Measurements from ENCODE around the gene CCNQ.
A peak's percentile ranks its signal among the peaks of the same experiment; 100 is the strongest.

Gene CCNQ

DNA sequence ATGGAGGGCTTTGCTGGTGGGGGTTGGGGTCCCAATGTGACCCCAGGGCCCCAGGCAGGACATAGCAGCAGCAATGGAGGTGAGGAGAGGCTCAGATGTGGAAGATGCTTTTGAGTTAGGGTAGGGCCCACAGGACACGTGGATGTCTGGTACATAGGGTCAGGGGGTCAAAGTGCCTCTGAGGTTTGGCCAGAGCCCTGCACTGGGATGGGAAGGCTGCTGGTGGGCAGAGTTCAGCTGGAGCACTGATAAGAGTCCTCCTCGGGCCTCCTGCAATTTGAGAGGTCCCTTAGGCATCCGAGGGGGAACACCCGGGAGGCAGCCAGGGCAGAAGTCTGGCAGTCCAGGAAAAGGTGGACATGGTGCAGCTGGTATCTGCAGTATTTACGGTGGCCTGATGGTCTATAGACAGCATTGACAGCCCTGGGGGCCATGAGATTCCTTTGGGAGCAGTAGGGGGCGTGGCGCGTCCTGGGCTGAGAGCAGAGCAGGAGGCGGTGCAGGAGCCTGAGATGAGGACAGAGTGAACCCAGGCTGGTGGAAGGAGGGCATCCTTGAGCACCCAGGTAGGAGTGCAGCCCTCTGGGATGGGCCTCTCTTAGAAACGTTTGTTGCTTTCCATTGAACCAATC lies 22.6 kb downstream of the CCNQ start:
- no peak for DNase-seq (ENCODE audit: low spot score)

GRCh38 chrX:153573984-153574383 lies 25.0 kb downstream of the CCNQ start:
- no peak for DNase-seq (ENCODE audit: low spot score)

GRCh38 chrX:153572601-153573000 lies 26.3 kb downstream of the CCNQ start:
- DNase-seq (ENCODE audit: low spot score): no peak

DNA sequence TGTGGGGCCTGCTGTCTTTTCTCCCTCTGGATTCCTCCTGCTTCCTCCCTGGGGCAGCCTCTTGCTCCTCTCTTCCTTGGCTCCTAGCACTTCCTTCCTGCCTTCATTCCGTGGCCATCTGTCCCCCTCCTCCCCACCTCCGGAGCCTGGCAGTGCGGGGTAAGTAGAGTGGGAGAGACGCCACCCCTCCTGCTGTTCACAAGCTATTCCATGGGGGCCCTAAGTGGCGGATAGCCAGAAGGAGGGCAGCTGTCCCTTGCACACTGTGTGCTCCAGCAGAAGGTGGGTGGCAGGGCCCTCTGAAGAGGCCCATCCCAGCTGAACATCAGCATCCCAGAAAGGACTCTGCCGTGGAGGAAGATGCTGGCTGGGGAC lies 27.4 kb downstream of the CCNQ start:
- DNase-seq (ENCODE audit: low spot score): peak; percentile 71

- no peak for DNase-seq (ENCODE audit: low spot score)
Measured at GRCh38 chrX:153569475-153569874, 29.5 kb downstream of the CCNQ start.

DNA sequence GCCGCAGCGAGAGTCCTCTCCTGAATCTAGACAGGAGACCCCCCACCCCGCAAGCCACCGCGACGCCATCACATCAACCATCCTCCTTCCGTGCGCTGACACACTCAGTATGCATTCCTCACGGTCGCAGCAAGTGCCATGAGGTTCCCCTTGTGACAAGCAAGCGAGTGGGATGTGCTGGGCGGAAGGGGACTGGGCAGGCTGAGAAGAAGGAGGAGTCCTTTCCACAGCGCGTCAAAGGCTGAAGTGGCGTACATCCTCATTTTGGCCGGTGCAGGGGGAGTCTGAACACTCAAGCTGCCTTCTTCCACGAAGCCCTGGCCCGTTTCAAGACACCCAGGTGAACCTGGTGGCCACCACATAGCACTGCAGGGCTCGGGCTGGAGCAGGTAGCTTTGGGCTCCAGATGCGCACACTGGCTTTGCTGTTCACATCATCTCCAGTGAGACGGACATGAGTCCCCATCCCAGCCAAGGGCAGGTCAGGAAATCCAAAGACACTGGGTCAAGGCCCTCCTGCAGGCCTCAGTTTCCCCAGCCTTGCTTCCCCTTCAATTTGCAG lies 30.4 kb downstream of the CCNQ start:
- DNase-seq (ENCODE audit: low spot score): no peak

- no peak for DNase-seq (ENCODE audit: low spot score)
Measured at GRCh38 chrX:153565996-153566580, 32.9 kb downstream of the CCNQ start.

DNA sequence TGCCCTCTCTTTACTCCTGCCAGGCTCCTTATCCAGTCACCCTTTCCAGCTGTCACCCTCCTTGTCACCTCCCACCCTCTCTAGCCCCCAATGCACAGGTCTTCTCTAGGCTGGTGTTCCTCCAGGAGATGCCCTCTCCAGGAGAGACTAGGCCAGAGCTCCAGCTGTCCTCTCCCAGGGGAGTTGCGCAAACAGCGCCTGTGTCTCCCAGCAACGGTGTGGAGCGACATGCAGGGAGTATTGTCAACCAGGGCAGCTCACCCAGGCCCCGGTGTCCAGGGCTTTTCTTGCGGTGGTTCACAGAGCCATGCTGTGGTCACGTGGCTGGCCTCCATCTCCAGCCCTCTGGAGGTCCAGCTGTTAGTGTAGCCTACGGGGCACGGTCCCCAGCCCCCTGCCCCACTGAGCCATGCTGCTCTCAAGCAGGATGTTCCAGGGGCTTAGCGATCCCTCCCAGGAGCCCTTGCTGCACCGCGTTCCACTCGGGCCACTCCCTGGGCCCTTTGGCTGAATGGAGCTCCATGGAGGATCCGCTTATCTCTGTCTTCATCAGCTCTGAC lies 34.8 kb downstream of the CCNQ start:
- no peak for DNase-seq (ENCODE audit: low spot score)

DNA sequence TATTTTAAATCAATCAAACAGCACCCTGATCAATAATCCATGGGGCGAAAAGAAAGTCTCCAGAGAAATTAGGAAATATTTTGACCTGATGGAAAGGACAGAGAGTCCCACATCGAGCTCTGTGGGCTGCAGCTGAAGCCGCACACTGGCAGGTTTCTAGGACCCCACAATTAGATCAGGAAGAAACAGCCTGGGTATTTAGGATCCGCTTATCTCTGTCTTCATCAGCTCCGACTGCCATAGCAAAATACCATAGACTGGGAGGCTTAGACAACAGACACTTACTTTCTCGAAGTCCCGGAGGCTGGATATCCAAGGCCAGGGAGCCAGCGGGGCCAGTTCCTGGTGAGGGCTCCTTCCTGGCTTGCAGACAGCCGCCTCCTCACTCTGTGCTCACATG lies 36.4 kb downstream of the CCNQ start:
- DNase-seq (ENCODE audit: low spot score): no peak

DNA sequence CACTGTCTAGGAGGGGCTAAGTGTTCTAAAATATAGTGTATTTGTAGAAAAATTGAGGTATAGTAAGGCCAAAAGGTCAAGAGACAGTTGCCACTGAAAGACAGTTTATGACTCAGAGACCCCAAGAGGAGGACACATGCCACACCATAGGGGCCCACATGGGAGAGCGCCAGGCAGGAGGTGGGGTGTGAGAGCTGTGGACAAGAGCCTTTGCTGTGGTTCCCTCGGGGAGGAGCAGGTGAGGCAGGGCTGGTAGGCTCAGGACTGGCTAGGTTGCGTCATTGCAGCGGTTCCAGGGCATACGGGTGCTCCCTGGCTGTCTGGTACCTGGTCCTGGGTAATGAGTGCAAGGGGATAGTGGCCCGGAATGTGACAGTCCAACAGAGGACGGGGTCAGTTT lies 37.6 kb downstream of the CCNQ start:
- DNase-seq (ENCODE audit: low spot score): no peak

DNA sequence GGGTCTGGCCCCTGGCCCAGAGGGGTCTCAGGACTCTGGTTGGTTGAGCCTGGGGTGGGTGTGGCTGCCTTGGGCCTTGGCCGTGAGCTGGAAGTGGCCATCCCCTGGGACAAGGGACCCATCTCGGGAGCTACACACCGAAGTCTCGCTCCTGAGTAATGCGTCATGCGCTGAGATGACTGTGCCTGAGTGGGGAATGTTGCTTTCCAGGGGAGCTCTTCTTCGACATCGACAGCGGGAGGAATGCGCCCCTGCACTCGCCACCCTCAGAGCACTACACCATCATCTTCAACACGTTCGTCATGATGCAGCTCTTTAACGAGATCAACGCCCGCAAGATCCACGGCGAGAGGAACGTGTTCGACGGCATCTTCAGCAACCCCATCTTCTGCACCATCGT lies 38.5 kb downstream of the CCNQ start:
- DNase-seq (ENCODE audit: low spot score): no peak

DNA sequence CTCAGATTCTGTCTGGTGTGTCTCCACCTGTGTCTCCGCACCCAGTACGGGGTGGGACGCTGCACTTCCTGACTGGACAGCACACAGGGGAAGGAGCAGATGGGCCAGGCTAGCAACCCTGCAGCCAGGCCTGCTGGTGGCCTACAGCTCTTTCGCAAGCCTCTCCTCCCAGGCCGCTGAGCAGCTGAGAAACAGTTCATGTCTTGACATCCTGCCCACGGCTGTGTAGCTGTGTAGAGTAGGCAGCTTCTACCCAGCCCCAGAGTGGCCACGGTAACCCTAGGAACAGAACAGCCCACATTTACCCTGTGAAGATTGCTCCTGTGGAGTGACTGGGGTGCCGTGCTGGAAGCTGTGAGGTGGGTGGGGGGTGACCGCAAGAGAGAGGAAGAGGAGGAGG lies 38.9 kb downstream of the CCNQ start:
- no peak for DNase-seq (ENCODE audit: low spot score)

DNA sequence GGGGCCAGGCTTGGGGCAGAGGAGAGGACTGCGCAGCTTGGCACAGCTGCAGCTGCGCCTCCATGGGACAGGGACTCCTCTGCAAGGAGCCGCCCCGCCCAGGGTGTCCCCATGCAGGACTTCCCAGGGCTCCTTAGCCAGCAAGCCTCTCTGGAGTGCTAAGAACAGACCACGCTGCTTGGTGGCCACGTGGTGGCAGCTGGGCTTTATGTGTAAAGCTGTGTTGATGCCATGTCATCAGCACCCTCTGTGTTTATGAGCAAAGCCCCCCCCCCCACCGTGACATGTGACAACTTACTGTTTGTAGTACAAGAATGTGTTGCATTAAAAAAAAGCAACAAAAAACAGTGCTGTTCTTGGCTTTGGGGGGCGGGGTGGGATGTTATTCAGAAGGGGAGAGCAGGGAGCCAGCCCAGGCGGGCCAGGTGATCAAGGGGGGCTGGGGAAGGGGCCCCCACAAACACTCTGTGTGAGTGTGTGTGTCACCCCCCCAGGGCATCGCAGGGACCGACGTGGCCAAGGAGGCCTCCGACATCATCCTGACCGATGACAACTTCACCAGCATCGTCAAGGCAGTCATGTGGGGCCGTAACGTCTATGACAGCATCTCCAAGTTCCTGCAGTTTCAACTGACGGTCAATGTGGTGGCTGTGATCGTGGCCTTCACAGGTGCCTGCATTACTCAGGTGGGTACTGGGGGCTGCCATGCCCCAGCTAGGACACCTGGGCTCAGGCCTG lies 41.2 kb downstream of the CCNQ start:
- DNase-seq (ENCODE audit: low spot score): no peak

DNA sequence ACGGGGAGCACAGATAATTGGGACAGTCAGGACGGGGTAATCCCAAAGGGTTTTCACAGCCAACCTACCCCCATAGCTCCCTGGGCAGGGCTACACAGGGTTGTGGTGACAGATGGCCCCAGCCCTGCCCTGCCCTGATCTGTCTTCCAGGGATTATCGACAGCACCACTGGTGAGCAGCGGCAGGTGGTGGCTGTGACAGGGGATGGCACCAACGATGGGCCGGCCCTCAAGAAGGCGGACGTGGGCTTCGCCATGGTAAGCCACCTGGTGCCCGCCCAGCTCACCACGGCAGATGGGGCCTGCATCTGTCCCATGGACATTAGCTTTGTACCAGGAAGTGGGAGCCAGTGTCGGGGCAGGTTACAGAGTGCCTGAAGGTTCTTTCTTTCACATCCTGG lies 42.2 kb downstream of the CCNQ start:
- peak; percentile 82 for DNase-seq (ENCODE audit: low spot score)

DNA sequence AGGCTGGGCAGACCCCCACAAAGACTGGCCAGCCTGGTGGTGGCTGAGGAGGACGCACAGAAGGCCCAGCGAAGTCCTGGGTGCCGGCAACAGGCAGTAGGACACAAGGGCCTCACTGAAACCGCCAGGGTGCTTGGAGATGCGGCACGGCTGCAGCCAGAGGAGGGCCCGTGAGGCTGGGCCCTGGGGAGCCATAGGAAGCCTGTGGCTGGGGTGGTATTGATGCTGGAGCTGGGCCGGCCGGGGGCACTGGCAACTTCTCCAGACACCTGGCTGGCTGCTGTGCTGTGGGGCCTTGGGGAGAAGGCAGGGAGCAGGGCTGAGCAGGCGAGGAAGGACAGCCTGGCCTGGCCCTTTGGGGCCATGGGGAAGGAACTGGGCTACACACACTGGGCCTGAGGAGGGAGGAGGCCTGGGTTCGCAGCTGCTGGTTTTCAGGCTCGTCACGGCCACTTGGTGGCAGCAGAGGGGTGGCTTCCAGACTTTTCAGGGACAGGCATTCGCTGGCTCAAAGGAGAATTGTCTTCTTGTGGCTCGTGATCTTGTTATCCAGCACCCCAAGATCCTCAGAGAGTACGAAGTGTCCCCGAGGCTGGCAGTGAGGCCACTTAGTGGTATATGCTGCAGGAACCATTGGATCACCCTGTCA lies 44.3 kb downstream of the CCNQ start:
- DNase-seq (ENCODE audit: low spot score): peak; percentile 76

DNA sequence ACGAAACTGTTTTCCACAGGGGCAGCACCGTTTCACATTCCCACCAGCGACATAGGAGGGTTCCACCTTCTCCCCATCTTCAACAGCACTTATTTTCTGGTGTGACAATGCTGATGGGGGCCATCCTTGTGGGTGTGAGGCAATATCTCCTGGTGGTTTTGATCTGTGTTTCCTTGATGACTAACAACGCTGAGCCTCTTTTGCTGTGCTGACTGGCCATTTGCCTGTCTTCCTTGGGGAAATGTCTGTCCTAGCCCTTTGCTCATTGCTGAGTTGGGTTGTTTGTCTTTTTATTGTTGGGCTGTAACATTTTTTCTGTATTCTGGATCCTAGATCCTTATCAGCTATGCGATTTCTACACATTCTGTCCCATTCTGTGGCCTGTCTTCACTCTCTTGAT lies 47.8 kb downstream of the CCNQ start:
- DNase-seq (ENCODE audit: low spot score): no peak

DNA sequence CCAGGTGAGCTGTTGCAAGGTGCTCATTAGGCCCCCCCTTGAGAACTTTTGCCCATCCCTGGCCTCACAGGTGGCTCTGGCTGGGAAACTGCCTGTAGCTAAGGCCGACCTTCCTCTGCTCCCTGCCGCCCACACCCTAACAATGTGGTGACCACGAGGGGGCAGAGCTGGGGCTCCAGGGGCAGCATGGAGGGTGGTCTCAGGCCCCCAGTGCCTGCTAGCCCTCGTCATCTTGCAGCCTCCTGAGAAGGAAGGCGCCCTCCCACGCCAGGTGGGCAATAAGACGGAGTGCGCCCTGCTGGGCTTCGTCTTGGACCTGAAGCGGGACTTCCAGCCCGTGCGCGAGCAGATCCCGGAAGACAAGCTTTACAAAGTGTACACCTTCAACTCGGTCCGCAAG lies 49.1 kb downstream of the CCNQ start:
- DNase-seq (ENCODE audit: low spot score): no peak

DNA sequence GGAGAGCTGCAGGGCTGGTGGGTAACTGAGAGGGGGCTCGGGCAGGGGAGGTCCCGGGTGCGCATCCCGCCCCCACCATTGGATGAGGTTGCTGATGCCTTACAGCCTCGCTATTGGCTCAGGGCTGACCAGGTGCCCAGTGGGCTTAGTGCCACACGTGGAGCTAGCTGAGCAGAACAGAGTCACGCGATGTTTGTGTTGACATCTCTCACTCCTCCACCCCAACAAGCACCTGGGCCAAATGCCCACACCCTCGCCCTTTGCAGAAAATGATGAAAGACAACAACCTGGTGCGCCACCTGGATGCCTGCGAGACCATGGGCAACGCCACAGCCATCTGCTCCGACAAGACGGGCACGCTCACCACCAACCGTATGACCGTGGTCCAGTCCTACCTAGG lies 49.7 kb downstream of the CCNQ start:
- DNase-seq (ENCODE audit: low spot score): no peak

DNA sequence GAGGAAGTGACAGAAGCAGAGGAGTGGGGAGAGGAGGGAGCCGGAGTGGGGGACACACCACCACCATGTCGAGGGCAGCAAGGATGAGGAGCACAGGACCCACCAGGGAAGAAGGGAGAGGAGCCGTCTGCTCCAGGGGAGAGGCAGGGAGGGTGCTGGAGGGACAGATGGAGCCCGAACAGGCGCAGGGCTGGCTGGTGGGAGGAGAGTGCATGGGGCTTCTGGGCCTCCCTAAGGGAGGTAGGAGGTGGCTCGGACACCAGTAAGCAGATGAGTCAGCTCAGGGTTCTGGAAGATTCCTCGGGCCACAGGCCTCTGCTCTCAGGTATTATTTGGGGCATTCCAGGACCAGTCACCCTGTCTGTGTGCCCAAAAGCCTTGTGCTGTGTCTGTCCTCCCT lies 51.7 kb downstream of the CCNQ start:
- DNase-seq (ENCODE audit: low spot score): no peak

DNA sequence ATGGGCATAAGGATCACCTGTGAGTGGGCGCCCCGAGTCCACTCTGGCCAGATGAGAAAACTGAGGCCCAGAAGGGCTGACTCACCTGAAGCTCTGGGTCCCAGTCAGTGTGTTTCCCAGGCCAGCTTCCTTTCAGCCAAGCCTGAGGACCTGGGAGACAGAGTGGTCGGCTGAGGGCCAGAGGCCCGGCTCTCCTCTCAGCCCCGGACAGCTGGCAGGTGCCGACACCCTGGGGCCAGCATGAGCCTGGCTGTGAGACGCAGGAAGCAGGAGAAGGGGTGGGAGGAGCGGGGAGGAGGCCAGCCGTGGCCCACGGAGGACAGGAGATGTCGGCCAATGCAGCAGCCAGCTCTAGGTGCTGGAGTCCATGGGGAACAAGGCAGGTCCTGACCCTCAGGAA lies 52.6 kb downstream of the CCNQ start:
- no peak for DNase-seq (ENCODE audit: low spot score)

DNA sequence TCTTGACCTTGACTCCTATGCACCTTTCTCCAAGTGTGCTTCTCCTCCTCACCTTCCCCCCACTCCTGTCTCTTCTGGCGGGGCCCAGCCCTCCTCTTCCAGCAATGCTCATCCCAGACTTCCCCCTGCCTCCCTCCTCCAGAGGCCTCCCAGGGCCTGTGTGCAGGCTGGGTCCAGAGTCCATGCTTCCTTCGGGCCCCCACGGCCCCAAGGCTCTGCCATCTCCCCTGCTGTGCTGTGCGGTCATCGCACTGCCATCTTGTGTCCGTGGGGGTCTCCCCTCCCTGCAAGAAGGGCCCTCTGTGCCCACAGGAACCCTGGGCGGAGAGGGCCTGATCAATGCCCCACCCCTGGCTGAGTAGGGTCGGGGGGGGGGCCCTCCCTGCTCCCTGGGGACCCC lies 54.2 kb downstream of the CCNQ start:
- DNase-seq (ENCODE audit: low spot score): no peak

DNA sequence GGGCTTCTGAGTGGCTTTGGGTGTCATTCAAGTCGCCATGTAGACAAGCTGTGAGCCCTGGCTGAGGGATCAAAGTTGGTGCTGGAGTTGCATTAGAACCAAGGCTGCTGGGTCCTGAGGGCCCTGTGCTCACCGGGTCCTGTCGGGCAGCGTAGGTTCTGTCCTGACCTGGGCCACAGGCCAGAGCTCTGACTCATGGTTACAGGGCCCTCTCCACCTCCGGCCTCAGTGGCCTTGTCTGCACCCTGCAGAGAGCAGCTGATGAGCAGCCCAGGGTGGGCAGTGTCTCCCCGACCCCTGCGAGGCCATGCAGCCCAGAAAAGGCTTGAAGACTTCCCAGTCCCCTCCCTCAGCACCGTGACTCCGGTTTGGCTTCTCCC lies 59.0 kb downstream of the CCNQ start:
- no peak for DNase-seq (ENCODE audit: low spot score)

All from D341Med (cell line).